Measurements from ENCODE around the gene C1S.

GRCh38 chr12:7113389-7113871 lies 52.9 kb downstream of the C1S start:
- TF ChIP-seq CTCF (IDR thresholded peaks at IDR 0.05) (peak; percentile 73 to 93 (median 80)), POLR2A (IDR thresholded peaks at IDR 0.05) (no peak)

Data from body of pancreas (tissue), 4 donors.